Chondrocyte (in vitro differentiated cells): Measurements from ENCODE around the gene MYBBP1A. TPM values are rescaled to one million over a fixed set of nuclear protein-coding genes. Genes with fewer than 3 reads are reported as not detected.

Source experiments
- DNase-seq: peaks from one replicate; pipeline ENCODE4 v3.0.0; 2021; ENCODE audit warnings: mixed read lengths, low spot score
- H3K27ac Mint-ChIP-seq: one replicate; pipeline ENCODE4 v1.8.0; 2021; ENCODE audit warnings: mild to moderate bottlenecking, moderate library complexity, mixed read lengths; ENCODE audit not compliant: unreplicated experiment
- H3K27me3 Mint-ChIP-seq: 2 replicates; pipeline ENCODE4 v1.8.0; 2021; ENCODE audit warnings: low read depth, mixed read lengths
- H3K36me3 Mint-ChIP-seq: 2 replicates; pipeline ENCODE4 v1.8.0; 2021; ENCODE audit warnings: low read depth, mixed read lengths
- H3K4me1 Mint-ChIP-seq: 2 replicates; pipeline ENCODE4 v1.8.0; 2021; ENCODE audit warnings: low read depth, mild to moderate bottlenecking, mixed read lengths
- H3K4me3 Mint-ChIP-seq: one replicate; pipeline ENCODE4 v1.8.0; 2021; ENCODE audit warnings: mild to moderate bottlenecking, moderate library complexity, mixed read lengths; ENCODE audit not compliant: unreplicated experiment
- H3K9me3 Mint-ChIP-seq: 2 replicates; pipeline ENCODE4 v1.8.0; 2021; ENCODE audit warnings: low read depth, mixed read lengths
- total RNA-seq: library from RNA; stranded (reverse); gene quantifications from 3 replicates; pipeline ENCODE4 v1.2.1, GENCODE V29; 2021
- TF ChIP-seq, protein P1 (sequence below): fragments of 200-600 bp; sonication (generic); IDR thresholded peaks from 2 replicates; pipeline ENCODE4 v1.5.0; 2021; ENCODE audit warnings: antibody characterized with exemption, mild to moderate bottlenecking, moderate library complexity

The MYBBP1A gene
- total RNA-seq, 1 donor from 2014 or later = 33.6 TPM

- peak overlapping the region; percentile 92 for H3K4me3 Mint-ChIP-seq
- peaks cover 27% of the 10 kb centered on the region for H3K4me1 Mint-ChIP-seq
- H3K27ac Mint-ChIP-seq = peak overlapping the region; percentile 94
- TF ChIP-seq, protein P1, sequence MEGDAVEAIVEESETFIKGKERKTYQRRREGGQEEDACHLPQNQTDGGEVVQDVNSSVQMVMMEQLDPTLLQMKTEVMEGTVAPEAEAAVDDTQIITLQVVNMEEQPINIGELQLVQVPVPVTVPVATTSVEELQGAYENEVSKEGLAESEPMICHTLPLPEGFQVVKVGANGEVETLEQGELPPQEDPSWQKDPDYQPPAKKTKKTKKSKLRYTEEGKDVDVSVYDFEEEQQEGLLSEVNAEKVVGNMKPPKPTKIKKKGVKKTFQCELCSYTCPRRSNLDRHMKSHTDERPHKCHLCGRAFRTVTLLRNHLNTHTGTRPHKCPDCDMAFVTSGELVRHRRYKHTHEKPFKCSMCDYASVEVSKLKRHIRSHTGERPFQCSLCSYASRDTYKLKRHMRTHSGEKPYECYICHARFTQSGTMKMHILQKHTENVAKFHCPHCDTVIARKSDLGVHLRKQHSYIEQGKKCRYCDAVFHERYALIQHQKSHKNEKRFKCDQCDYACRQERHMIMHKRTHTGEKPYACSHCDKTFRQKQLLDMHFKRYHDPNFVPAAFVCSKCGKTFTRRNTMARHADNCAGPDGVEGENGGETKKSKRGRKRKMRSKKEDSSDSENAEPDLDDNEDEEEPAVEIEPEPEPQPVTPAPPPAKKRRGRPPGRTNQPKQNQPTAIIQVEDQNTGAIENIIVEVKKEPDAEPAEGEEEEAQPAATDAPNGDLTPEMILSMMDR = no peak
- H3K36me3 Mint-ChIP-seq = peaks cover under 1% of the 10 kb centered on the region
- H3K9me3 Mint-ChIP-seq = no peaks in the 10 kb centered on the region
- H3K27me3 Mint-ChIP-seq = peaks cover under 1% of the 10 kb centered on the region
- DNase-seq = no peak
These were observed 932 bp upstream of the MYBBP1A start for GRCh38 chr17:4555873-4556759.

DNA sequence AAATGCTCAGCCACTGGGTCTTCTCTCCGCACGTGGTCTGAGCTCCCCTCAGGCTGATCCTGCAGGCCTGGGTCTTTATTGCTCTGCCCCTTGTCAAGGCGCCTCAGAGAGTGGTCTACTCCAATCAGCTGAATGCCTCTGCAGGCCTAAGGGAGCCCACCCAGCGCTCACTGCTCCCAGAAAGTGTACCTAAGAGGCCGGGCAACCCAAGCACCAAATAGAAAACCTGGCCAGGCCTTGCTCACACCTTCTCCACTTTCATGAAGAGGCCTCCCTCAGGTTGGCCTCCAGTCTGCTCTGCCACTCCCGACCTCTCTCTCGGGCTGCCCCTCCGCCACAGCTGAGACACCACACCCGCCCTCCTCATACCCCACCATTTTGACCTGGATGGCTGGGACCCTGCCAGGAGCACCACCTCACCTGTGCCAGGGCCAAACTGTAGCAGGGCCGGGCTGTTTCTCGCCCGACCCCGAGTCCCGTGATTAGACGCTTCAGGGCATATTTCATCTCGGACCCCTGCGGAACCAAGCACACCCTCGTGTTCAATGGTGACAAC lies 665 bp downstream of the MYBBP1A start:
- peak overlapping the region; percentile 17 for H3K27ac Mint-ChIP-seq
- no peak for DNase-seq

DNA sequence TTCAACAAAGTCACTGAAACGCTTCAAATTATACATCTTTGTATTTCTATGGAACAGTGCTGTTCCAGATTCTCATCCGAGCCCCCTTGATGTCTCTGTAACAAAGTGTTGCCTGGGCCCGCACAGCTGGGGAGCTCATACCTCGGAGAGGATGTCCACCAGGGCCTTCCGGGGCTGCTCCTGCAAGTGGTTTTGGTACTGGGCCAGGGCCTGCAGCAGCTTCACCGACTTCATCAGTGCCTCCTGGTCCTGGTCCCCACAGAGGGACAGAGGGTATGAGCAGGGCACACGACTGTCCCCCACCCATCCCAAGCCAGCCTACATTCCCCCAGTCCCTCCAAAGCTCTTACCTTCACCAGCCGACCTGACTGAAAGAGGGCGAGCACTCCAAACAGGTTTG lies 1.5 kb downstream of the MYBBP1A start:
- no peak overlapping the region for H3K27ac Mint-ChIP-seq

More for the DNA sequence above, 665 bp downstream of the MYBBP1A start:
- H3K4me1 Mint-ChIP-seq = peaks cover 27% of the 10 kb centered on the region
- no peaks in the 10 kb centered on the region for H3K27me3 Mint-ChIP-seq
- TF ChIP-seq, protein P1 = no peak
- peaks cover 3% of the 10 kb centered on the region for H3K36me3 Mint-ChIP-seq
- H3K9me3 Mint-ChIP-seq = no peaks in the 10 kb centered on the region
- peak overlapping the region; percentile 92 for H3K4me3 Mint-ChIP-seq

DNA sequence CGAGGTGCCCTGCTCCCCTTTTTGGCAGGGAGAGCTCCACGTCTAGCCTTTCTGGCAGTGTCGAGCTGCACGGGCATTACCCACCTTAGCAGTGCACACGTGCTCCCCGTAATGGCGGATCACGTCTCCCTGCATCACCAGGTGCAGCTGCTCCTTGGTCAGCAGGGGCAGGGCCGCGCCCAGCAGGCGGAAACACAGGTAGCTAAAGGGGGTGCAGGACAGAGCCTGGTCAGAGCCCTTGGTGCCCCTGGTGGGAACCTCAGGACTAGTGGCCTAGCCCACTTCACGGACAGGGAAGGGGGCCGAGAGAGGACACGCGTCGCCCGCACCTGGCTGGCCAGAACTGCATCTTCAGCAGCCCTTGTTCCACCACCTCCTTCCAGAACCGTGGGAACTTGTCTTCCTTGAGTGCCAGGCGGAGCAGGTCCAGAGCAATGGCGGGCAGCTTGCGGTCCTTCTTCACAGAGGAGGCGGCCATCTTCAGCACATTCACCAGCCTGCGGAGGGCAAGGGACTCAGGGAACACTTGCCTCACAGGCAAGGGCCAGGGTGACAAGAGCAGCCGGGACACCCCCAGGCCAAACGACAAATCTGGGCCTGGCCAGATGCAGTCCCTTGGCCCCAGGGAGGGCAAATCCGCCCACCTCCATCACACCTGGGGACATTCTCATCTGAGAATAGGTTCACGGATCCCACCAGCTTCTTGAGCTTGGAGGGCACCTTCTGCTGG lies 3.2 kb downstream of the MYBBP1A start:
- Mint-ChIP-seq H3K9me3 (no peaks in the 10 kb centered on the region), H3K36me3 (peaks cover 10% of the 10 kb centered on the region), H3K27ac (no peak overlapping the region), H3K27me3 (no peaks in the 10 kb centered on the region), H3K4me1 (peaks cover 27% of the 10 kb centered on the region), H3K4me3 (no peak overlapping the region)
- TF ChIP-seq, protein P1 = no peak
- DNase-seq = no peak

More for the DNA sequence above, 1.5 kb downstream of the MYBBP1A start:
- H3K4me1 Mint-ChIP-seq = peaks cover 27% of the 10 kb centered on the region
- no peaks in the 10 kb centered on the region for H3K9me3 Mint-ChIP-seq
- H3K4me3 Mint-ChIP-seq = peak overlapping the region; percentile 92
- peaks cover 7% of the 10 kb centered on the region for H3K36me3 Mint-ChIP-seq
- no peak for DNase-seq
- TF ChIP-seq, protein P1 = no peak
- H3K27me3 Mint-ChIP-seq = no peaks in the 10 kb centered on the region

GRCh38 chr17:4551141-4551540 lies 4.0 kb downstream of the MYBBP1A start:
- DNase-seq = no peak
- H3K4me1 Mint-ChIP-seq = peaks cover 22% of the 10 kb centered on the region
- peaks cover 10% of the 10 kb centered on the region for H3K36me3 Mint-ChIP-seq
- no peaks in the 10 kb centered on the region for H3K9me3 Mint-ChIP-seq
- no peak overlapping the region for H3K27ac Mint-ChIP-seq
- no peaks in the 10 kb centered on the region for H3K27me3 Mint-ChIP-seq
- TF ChIP-seq, protein P1 = peak; percentile 40
- no peak overlapping the region for H3K4me3 Mint-ChIP-seq
